Measurements from ENCODE around the gene TRMU. TPM values are rescaled to one million over a fixed set of nuclear protein-coding genes. Genes with fewer than 3 reads are reported as not detected.

The TRMU gene
- total and polyA plus RNA-seq, 2 donors (not counting 3 experiments of a cell fraction or from before 2014, with no cell fraction given) = 42.4 to 65.7 TPM

DNA sequence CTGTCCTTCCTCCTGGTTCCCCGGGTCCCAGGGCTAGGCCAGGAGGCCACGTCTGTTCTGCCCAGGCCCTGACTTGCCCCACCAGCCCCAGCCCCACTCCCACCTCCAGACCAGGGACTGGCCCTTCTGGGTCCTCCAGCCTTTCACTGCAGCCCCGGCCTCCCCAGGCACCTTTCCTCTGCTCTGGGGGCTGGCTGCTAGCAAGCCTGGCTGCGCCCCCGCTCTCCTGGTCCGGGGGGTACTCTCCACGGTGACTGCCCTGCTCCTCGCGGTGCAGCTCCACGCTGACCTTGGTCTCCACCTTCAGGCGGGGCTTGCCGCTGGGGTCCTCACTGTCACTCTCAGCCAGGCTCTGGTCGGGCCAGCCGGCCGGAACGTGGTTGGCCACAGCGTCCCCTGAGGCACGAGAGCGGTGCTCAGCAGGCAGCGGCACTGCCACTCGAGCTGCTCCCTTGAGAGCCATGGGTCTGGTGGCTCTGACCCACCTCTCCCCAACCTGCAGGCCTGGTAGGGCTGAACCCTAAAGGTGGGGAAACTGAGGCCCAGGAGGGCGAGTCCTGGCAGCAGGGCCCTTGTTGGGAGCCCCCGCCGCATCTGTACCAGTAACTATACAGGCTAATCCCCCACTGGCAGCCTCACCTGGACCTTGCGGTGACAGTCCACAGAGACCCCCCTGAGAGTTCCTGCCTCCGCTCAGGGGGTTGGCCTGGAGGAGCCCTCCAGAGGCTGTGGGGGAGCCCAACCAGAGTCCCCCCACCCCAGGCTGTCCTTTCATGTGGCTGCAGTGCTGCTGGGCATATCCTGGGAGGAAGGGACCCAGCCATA lies 29.0 kb downstream of the TRMU start:
- dilution Hi-C loops (cut with MboI; ENCODE audit: extremely low pct_ligation_motif_present, low sequenced_read_pairs) = no loop called here
- Histone ChIP-seq H4K20me1 (replicated peaks; ENCODE audit: control insufficient read depth, extremely low read depth, insufficient read depth, low read length) (no peaks in the 10 kb centered on the region), H3K4me2 (ENCODE audit: insufficient read depth, low read length) (no peak overlapping the region), H3K9me1 (replicated peaks; ENCODE audit: control insufficient read depth, extremely low read depth, insufficient read depth, low read length) (no peaks in the 10 kb centered on the region), H3K27ac (ENCODE audit: insufficient read depth, low read depth, low read length) (no peak overlapping the region), H2AFZ (ENCODE audit: low read depth, low read length) (no peak overlapping the region), H3K9ac (replicated peaks; ENCODE audit: extremely low read depth, insufficient read depth, low read length) (no peak overlapping the region), H3K4me3 (replicated peaks in 1 of 3; ENCODE audit: insufficient read depth in 1 of 3, low read depth in 1 of 3, low read length in 3 of 3) (no peak overlapping the region), H3K4me1 (ENCODE audit: control insufficient read depth, extremely low read depth, insufficient read depth, low read length) (no peaks in the 10 kb centered on the region), H3K79me2 (ENCODE audit: control insufficient read depth, insufficient read depth, low read length) (no peaks in the 10 kb centered on the region), H3K9me3 (replicated peaks; ENCODE audit: control insufficient read depth, insufficient read depth, low read length) (no peaks in the 10 kb centered on the region), H3K27me3 (ENCODE audit: control insufficient read depth in 2 of 2, insufficient read depth in 2 of 2, low read length in 2 of 2) (no peaks in the 10 kb centered on the region), H3K36me3 (ENCODE audit: control insufficient read depth in 2 of 2, extremely low read depth in 1 of 2, insufficient read depth in 2 of 2, low read length in 2 of 2) (no peaks in the 10 kb centered on the region)
- intact Hi-C loops (cut with micrococcal nuclease) = no loop called here
- ChIA-PET POLR2A (no interaction called here), CTCF (interaction anchor here (1.0 to 6.2 kb wide), 2 partner anchors 9 to 176 kb away, joined by 4 to 418 read pairs; partner anchors contain the start of gene CELSR1)
- no peak for FAIRE-seq
- no peak for DNase-seq (ENCODE audit: low read depth, low spot score)
- BruUV-seq (replicated peaks) = no TSS peak
- no peak for TF ChIP-seq JUN (IDR thresholded peaks at IDR 0.05; ENCODE audit: borderline replicate concordance, insufficient read depth, insufficient read length, low read depth)
- TF ChIP-seq, protein P1, sequence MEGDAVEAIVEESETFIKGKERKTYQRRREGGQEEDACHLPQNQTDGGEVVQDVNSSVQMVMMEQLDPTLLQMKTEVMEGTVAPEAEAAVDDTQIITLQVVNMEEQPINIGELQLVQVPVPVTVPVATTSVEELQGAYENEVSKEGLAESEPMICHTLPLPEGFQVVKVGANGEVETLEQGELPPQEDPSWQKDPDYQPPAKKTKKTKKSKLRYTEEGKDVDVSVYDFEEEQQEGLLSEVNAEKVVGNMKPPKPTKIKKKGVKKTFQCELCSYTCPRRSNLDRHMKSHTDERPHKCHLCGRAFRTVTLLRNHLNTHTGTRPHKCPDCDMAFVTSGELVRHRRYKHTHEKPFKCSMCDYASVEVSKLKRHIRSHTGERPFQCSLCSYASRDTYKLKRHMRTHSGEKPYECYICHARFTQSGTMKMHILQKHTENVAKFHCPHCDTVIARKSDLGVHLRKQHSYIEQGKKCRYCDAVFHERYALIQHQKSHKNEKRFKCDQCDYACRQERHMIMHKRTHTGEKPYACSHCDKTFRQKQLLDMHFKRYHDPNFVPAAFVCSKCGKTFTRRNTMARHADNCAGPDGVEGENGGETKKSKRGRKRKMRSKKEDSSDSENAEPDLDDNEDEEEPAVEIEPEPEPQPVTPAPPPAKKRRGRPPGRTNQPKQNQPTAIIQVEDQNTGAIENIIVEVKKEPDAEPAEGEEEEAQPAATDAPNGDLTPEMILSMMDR (IDR thresholded peaks at IDR 0.05; ENCODE audit: extremely low read depth in 1 of 2, insufficient read depth in 1 of 2, low read depth in 1 of 2, low read length in 2 of 2) = no peak

GRCh38 chr22:46365166-46365624 lies 29.7 kb downstream of the TRMU start:
- no peaks in the 10 kb centered on the region for H4K20me1 ChIP-seq (replicated peaks; ENCODE audit: control insufficient read depth, extremely low read depth, insufficient read depth, low read length)
- no peaks in the 10 kb centered on the region for H3K36me3 ChIP-seq (ENCODE audit: control insufficient read depth in 2 of 2, extremely low read depth in 1 of 2, insufficient read depth in 2 of 2, low read length in 2 of 2)
- intact Hi-C loops (cut with micrococcal nuclease) = no loop called here
- ChIA-PET CTCF (interaction anchor here (1.0 to 6.2 kb wide), 2 partner anchors 10 to 175 kb away, joined by 4 to 418 read pairs; partner anchors contain the start of gene CELSR1), POLR2A (no interaction called here)
- BruUV-seq (replicated peaks) = no TSS peak
- no peak overlapping the region for H3K27ac ChIP-seq (ENCODE audit: insufficient read depth, low read depth, low read length)
- H3K9me3 ChIP-seq (replicated peaks; ENCODE audit: control insufficient read depth, insufficient read depth, low read length) = no peaks in the 10 kb centered on the region
- no peak for FAIRE-seq
- H3K79me2 ChIP-seq (ENCODE audit: control insufficient read depth, insufficient read depth, low read length) = no peaks in the 10 kb centered on the region
- no peaks in the 10 kb centered on the region for H3K27me3 ChIP-seq (ENCODE audit: control insufficient read depth in 2 of 2, insufficient read depth in 2 of 2, low read length in 2 of 2)
- TF ChIP-seq JUN (IDR thresholded peaks at IDR 0.05; ENCODE audit: borderline replicate concordance, insufficient read depth, insufficient read length, low read depth) (no peak), POLR2AphosphoS5 (IDR thresholded peaks at IDR 0.05; ENCODE audit: insufficient read depth, low read depth, low read length) (no peak), FOS (IDR thresholded peaks at IDR 0.05; ENCODE audit: borderline replicate concordance, insufficient read depth, low read length) (no peak), MYC (IDR thresholded peaks at IDR 0.05; ENCODE audit: low read depth, low read length) (no peak), MAX (IDR thresholded peaks at IDR 0.05; ENCODE audit: insufficient read depth, insufficient read length) (no peak), GATA2 (IDR thresholded peaks at IDR 0.05; ENCODE audit: insufficient read depth, insufficient read length, low read depth, low read length) (no peak), EZH2 (IDR thresholded peaks at IDR 0.05; ENCODE audit: borderline replicate concordance, low read depth, low read length, severe bottlenecking) (no peak), POLR2A (IDR thresholded peaks at IDR 0.05; ENCODE audit: low read depth, low read length) (no peak)
- TF ChIP-seq, protein P1 (IDR thresholded peaks at IDR 0.05; ENCODE audit: extremely low read depth in 1 of 2, insufficient read depth in 1 of 2, low read depth in 1 of 2, low read length in 2 of 2) = no peak
- DNase-seq (ENCODE audit: low read depth, low spot score) = no peak
- H3K9me1 ChIP-seq (replicated peaks; ENCODE audit: control insufficient read depth, extremely low read depth, insufficient read depth, low read length) = no peaks in the 10 kb centered on the region
- H3K4me3 ChIP-seq (replicated peaks in 1 of 3; ENCODE audit: insufficient read depth in 1 of 3, low read depth in 1 of 3, low read length in 3 of 3) = no peak overlapping the region
- no peak overlapping the region for H3K4me2 ChIP-seq (ENCODE audit: insufficient read depth, low read length)
- no peak overlapping the region for H2AFZ ChIP-seq (ENCODE audit: low read depth, low read length)
- no peaks in the 10 kb centered on the region for H3K4me1 ChIP-seq (ENCODE audit: control insufficient read depth, extremely low read depth, insufficient read depth, low read length)
- dilution Hi-C loops (cut with MboI; ENCODE audit: extremely low pct_ligation_motif_present, low sequenced_read_pairs) = no loop called here
- H3K9ac ChIP-seq (replicated peaks; ENCODE audit: extremely low read depth, insufficient read depth, low read length) = no peak overlapping the region

Data from endothelial cell of umbilical vein (primary cell).